HG02798 (cell line): ENCODE measurements around the gene ITPKB.
A peak's percentile ranks its signal among the peaks of the same experiment; 100 is the strongest.
"Not testable (repeated sequence)": the region's sequence is repeated elsewhere in the genome, so short reads cannot be mapped to it uniquely, and the experiment has no call there.

Experiments
- ATAC-seq: cut with Tn5 transposase; IDR thresholded peaks from one replicate; pipeline ENCODE4 v1.9.1; 2021; ENCODE audit warnings: mild to moderate bottlenecking; ENCODE audit not compliant: unreplicated experiment, poor library complexity

The ITPKB gene

GRCh38 chr1:226738995-226739695 is at the start of gene ITPKB:
TSS of gene ITPKB (minus strand) at chr1:226739282. CDS start at chr1:226737458, 1,824 bp downstream.
- ATAC-seq: peak; percentile 31

DNA sequence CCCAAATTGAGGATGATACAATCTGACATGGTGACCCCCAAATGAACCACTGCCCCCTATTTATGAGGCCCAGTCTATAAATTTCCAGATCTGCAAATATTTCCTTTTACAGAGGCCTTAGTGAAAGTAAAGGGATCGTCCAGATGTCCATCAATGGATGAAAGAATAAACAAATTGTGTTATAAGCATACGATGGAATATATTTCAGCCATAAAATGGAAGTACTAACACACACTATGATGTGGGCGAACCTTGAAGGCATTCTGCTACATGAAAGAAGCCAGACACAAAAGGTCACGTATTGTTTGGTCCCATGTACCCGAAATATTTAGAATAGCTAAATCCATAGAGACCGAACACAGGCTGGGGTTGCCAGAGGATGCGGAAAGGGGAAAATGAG is 48.6 kb upstream of the ITPKB start:
- no peak for ATAC-seq

DNA sequence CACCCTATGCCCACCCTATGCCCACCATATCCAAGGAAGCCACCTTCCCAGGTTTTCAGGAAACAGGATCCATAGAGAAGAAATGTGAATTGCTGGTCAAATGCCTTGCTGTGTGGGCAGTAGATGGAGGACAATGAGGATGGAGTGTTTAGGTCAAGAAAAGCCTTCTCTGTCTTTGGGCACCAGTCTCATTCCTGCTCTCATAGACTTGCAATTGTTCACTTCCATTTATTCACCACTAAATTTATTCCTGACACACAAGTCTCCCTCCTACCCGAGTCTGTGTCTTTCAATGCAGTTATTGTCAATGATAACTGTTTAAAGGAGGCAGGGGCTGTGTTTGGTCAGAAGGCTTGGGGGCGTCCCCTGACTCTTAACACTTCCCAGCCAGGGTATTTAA is 48.0 kb upstream of the ITPKB start:
- no peak for ATAC-seq

- peak; percentile 75 for ATAC-seq
Measured at GRCh38 chr1:226786550-226786949, 47.5 kb upstream of the ITPKB start.

DNA sequence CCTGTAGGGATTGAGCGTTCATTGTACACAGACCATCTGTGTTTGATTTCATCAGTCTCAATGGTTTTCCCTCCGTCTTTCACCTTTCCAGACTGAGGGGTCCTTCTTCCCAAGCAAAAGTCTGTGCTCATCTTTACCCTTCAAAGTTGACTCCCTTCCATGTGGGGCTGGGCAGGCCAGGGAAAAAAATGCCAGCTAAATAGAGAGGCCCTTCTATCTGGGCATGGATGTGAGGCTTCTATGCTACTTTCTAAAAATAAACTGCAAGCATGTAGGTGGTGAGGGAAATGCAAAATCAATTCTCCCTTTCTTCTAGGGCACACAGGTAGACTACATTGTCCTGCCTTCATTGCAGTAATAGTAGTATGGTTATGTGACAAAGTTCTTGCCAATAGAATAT is 46.7 kb upstream of the ITPKB start:
- no peak for ATAC-seq

GRCh38 chr1:226784081-226785049 is 45.3 kb upstream of the ITPKB start:
- ATAC-seq: no peak

DNA sequence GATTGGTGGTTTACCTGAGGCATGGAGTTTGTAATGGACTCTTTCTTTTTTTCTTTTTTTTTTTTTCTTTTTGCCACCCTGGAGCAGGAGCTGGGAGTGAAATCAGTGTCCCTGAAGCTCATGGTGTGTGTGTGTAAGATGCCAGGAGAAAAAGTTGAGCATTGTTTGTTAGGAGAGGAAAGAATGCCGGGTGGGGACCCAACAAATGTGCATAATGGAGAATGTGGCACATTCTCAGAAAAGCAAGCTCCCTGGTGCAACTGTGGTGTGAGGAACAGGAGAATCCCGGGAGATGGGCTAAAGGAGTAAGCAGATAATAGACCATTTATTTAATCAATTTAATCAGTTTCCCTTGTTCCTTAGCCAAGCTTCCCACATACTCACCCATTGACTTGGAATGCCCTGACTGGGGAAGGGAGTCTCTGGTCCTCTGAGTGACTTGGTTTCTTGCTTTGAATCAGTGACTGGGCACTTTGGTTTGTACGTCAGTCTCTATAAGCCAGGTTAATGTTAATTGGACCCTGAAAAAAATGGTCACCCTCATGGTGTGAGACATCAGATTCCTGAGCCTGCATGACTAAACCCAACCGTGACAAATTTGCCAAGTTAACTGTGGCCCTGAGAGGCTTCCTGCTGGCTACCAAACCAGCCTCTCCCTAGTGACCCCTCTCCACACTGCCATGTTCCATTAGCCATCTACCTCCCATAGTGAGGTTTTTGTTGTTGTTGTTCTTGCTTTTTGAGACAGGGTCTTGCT is 43.9 kb upstream of the ITPKB start:
- no peak for ATAC-seq

GRCh38 chr1:226781937-226782609 is 43.0 kb upstream of the ITPKB start:
- no peak for ATAC-seq

DNA sequence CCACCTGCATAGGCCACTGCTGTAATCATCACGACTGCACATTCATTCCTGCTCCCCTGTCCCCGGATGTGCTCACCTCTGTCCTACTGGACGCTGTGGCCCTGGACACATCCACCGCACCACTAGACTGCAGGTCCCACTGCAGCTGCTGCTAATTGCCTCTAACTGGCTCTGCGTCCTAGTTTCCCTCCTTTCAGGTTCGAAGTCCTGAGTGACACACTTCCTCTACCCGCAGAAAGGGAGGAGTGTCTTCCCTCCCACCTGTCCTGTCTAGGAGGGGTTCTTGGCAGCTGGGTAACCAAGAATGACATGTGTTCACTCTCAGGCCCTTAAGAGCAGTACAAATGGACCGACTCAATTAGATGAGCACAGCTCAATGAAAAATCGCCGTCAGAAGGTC is 40.5 kb upstream of the ITPKB start:
- no peak for ATAC-seq

DNA sequence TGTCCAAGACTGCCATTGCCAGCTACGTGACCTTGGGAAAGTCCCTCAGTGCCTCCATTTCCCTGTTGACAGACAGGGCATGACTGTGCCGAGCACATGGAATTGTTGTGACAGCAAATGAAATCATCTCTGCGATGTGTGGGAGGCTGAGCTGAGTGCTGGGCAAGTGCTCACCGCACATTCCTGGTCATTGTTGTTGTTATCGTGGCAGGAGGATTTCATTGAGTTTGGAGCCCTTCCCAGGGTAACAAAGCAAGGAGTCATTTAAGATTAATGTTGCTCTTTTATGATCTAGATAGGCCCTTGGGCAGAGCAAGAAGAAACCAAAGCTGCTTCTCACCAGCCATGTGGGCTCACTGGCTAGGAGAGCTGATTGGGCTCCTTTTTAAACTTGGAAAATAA is 39.6 kb upstream of the ITPKB start:
- no peak for ATAC-seq

DNA sequence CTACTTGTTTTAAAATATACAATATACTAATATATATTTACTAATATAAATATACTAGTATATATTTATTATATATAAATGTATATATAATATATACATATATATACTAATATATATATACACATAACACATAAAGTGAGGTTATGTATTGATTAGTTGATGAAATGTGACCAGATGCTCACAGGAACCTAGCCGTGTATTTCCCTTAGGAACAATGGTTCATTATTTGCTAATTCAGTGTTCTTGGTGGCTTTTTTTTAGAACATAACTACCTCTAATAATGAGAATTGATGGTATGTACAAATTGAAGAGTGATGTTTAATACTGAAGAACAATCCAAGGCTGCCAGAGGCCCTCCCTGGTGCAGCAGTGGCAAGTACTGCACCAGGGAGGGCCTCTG is 37.9 kb upstream of the ITPKB start:
- ATAC-seq: no peak

GRCh38 chr1:226776066-226776465 is 37.0 kb upstream of the ITPKB start:
- ATAC-seq: no peak

- peak; percentile 72 for ATAC-seq
Measured at GRCh38 chr1:226772446-226773139, 33.5 kb upstream of the ITPKB start.

DNA sequence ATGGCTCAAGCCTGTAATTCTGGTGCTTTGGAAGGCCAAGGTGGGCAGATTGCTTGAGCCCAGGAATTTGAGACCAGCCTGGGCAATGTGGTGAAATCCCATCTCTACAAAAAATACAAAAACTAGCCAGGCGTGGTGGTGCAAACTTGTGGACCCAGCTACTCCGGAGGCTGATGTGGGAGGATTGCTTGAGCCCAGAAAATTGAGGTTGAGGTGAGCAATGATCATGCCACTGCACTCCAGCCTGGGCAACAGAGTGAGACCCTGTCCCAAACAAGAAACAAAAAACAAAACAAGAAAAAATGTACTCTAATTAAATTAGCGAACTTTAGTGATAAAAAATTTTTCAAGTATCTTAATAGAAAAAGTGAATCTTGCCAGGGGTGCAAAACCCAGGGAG is 28.1 kb upstream of the ITPKB start:
- not testable (repeated sequence) for ATAC-seq

GRCh38 chr1:226766565-226766964 is 27.5 kb upstream of the ITPKB start:
- no peak for ATAC-seq

- peak; percentile 94 for ATAC-seq
Measured at GRCh38 chr1:226764533-226764932, 25.5 kb upstream of the ITPKB start.

DNA sequence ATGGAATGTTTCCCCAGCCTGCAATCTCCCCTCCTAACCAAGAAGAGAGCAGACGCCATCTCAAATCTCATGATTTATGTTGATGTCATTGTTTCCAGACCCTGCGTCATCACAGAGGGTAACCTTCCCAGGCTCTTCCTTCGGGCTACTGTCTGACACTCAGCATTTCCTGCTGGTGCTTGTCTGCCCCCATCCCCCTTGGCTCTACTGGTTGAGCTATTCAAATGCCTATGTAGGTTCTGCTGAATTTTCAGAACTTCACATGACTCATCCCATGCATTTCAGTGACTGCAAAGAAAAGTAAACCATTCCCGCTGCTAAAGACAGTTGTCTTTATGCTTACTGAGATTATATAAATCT is 24.8 kb upstream of the ITPKB start:
- no peak for ATAC-seq

DNA sequence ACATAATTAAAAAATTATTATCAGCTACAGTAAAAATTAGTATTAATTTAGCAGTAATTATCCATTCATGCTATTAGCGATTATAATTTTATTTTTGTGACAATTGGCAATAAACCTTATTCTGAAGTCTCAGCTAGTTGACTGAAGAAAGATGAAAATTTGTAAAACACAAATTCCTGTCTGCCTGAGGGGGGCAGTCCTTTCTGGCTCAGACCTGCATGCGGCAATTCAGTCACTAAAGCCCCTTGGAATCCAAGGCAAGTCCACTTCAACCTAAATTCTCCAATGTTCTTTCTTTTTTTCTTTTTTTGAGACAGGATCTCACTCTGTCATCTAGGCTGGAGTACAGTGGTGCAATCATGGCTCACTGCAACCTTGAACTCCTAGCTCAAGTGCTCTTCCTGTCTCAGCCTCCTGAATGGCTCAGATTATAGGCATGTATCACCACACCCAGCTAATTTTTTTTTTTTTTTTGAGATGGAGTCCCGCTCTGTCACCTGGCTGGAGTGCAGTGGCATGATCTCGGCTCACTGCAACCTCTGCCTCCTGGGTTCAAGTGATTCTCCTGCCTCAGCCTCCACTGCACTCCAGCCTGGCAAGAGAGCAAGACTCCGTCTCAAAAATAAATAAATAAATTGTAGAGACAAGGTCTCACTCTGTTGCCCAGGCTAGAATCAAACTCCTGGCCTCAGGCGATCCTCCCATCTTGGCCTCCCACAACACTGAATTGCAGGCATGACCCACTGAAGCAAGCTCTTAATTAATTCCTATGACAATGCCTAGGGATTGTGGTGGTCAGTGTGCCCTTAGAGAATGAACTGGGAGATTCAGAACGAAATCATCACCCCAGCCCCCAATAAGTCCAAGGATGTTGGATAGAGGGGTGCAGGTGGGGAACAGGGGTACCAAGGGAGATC is 24.2 kb upstream of the ITPKB start:
- no peak for ATAC-seq

GRCh38 chr1:226762055-226762454 is 23.0 kb upstream of the ITPKB start:
- no peak for ATAC-seq
